Astrocyte of the hippocampus (primary cell): ENCODE results near the gene TMEM179.

ENCODE experiments used
- DNase-seq: peaks from one replicate; pipeline ENCODE4 v3.0.0; 2011; ENCODE audit warnings: low read depth, low spot score

TMEM179 gene

GRCh38 chr14:104545151-104545941 lies 59.2 kb downstream of the TMEM179 start:
- peak; percentile 60 for DNase-seq

GRCh38 chr14:104544362-104544961 lies 60.1 kb downstream of the TMEM179 start:
- no peak for DNase-seq

GRCh38 chr14:104542871-104543830 lies 61.4 kb downstream of the TMEM179 start:
- DNase-seq = no peak

DNA sequence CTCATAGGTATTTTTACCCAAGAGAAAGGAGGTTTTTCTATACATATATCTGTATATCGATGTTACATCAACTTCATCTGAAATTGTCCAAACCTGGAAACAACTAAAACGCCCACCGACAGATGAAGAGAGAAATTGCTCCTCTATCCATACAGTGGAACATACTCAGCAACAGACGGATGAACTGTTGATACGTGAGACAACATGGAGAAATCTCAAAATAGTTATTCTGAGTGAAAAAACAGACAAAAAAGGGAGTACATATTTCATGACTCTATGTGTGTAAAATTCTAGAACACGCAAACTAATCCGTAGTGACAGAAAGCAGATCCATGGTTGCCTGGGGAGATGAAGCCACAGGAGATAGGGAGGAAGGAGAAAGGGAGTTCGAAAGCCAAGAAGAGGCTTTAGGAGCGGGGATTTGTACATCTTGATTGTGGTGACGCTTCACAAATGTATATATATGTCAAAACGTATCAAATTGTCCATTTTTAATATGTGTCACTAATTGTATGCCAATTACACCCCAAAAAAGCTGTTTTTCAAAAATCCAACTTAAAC lies 62.6 kb downstream of the TMEM179 start:
- DNase-seq = no peak
